A549 (cell line): Measurements from ENCODE around the gene FKBP8. TPM values are rescaled to one million over a fixed set of nuclear protein-coding genes. Genes with fewer than 3 reads are reported as not detected.

Experiments
- ATAC-seq, 2 experiments: fragments of 200-7000 bp in 1 of 2; fragments of >200 bp in 1 of 2; cut with Nextera tagmentation in 1 of 2; cut with Tn5 transposase in 1 of 2; 3 replicates each; pipeline versions ENCODE4 v1.8.0 to v1.9.1; 2018 to 2020; ENCODE audit warnings: mild to moderate bottlenecking in 1 of 2, moderate library complexity in 1 of 2
- CTCF ChIA-PET: fragments of 300-600 bp; sonication (Branson Sonifier 250); formaldehyde crosslinking; extraction: SDS; loops from one replicate; lab custom pipeline; 2021; ENCODE audit warnings: antibody characterized with exemption, inconsistent platforms; lab: Yijun Ruan, JAX
- POLR2A ChIA-PET: fragments of 350-600 bp; formaldehyde crosslinking; extraction: SDS; loops from one replicate; lab custom pipeline; 2021; ENCODE audit warnings: antibody characterized with exemption, inconsistent platforms; lab: Yijun Ruan, JAX
- DNase-seq, 2 experiments: peaks; one replicate each; pipeline versions ENCODE4 v3.0.0 to v3.0.0-alpha.2; 2011 to 2016; ENCODE audit warnings: low read depth in 1 of 2, low spot score in 1 of 2
- FAIRE-seq: peaks from 2 replicates; lab custom pipeline; 2011; peaks lifted over from hg19 to GRCh38; lab: Jason Lieb, UNC
- H3K27ac ChIP-seq, 2 experiments: fragments of >200 bp; sonication (Bioruptor Twin); formaldehyde crosslinking; 3 replicates each; pipeline ENCODE4 v1.5.1; 2016 to 2017
- H3K4me1 ChIP-seq: fragments of >200 bp; sonication (Bioruptor Twin); formaldehyde crosslinking; 3 replicates; pipeline ENCODE4 v1.6.1; 2016
- H3K4me2 ChIP-seq: fragments of >200 bp; sonication (Bioruptor Twin); formaldehyde crosslinking; 3 replicates; pipeline ENCODE4 v1.6.1; 2016
- H3K4me3 ChIP-seq: fragments of >200 bp; sonication (Bioruptor Twin); formaldehyde crosslinking; 3 replicates; pipeline ENCODE4 v1.5.1; 2016
- H3K9me3 ChIP-seq: fragments of >200 bp; sonication (Bioruptor Twin); formaldehyde crosslinking; 3 replicates; pipeline ENCODE4 v1.6.1; 2016
- ATOH8 ChIP-seq: fragments of 250-450 bp; sonication (Bioruptor Pico); IDR thresholded peaks from 2 replicates; pipeline ENCODE4 v1.5.0; 2020; ENCODE audit warnings: low read depth, mild to moderate bottlenecking, moderate library complexity
- BHLHE40 ChIP-seq: IDR thresholded peaks from 2 replicates; pipeline ENCODE4 v1.6.1; 2012; ENCODE audit warnings: low read depth, low read length, inconsistent platforms
- CEBPB ChIP-seq, 2 experiments: fragments of >200 bp in 1 of 2; sonication (Bioruptor Twin) in 1 of 2; formaldehyde crosslinking in 1 of 2; IDR thresholded peaks; 2 replicates each; pipeline ENCODE4 v1.6.1; 2012 to 2016
- CHD2 ChIP-seq: fragments of 150-350 bp; IDR thresholded peaks from 2 replicates; pipeline ENCODE4 v1.6.1; 2014; ENCODE audit warnings: low read length; ENCODE audit not compliant: partially characterized antibody
- E2F6 ChIP-seq: IDR thresholded peaks from 2 replicates; pipeline ENCODE4 v1.6.1; 2012; ENCODE audit warnings: low read depth, borderline replicate concordance
- EHF ChIP-seq: fragments of 250-450 bp; sonication (Bioruptor Pico); IDR thresholded peaks from 2 replicates; pipeline ENCODE4 v1.5.0; 2020; ENCODE audit warnings: mild to moderate bottlenecking
- EHMT2 ChIP-seq: fragments of 200-600 bp; sonication (generic); IDR thresholded peaks from 2 replicates; pipeline ENCODE4 v1.6.1; 2016; ENCODE audit warnings: antibody characterized with exemption, low read depth, mild to moderate bottlenecking, moderate library complexity
- EP300 ChIP-seq, 2 experiments: fragments of >200 bp; sonication (Bioruptor Twin); formaldehyde crosslinking; IDR thresholded peaks; 2 replicates in 1 of 2; 3 replicates in 1 of 2; pipeline ENCODE4 v1.6.1; 2016 to 2017
- FOXS1 ChIP-seq: fragments of 250-450 bp; sonication (Bioruptor Pico); IDR thresholded peaks from 2 replicates; pipeline ENCODE4 v1.5.0; 2020; ENCODE audit warnings: mild to moderate bottlenecking, moderate library complexity
- HDAC2 ChIP-seq: fragments of 200-600 bp; sonication (generic); IDR thresholded peaks from 2 replicates; pipeline ENCODE4 v1.6.1; 2016
- HES2 ChIP-seq: fragments of >200 bp; sonication (Bioruptor Twin); formaldehyde crosslinking; IDR thresholded peaks from 2 replicates; pipeline ENCODE4 v1.6.1; 2016
- HEYL ChIP-seq: fragments of 250-450 bp; sonication (Bioruptor Pico); IDR thresholded peaks from 2 replicates; pipeline ENCODE4 v1.8.0; 2021; ENCODE audit warnings: mild to moderate bottlenecking, moderate library complexity
- HMGXB4 ChIP-seq: fragments of 250-450 bp; sonication (Bioruptor Pico); IDR thresholded peaks from 2 replicates; pipeline ENCODE4 v1.5.0; 2021; ENCODE audit warnings: mild to moderate bottlenecking, moderate library complexity, borderline replicate concordance
- HOXB5 ChIP-seq: fragments of 250-450 bp; sonication (Bioruptor Pico); IDR thresholded peaks from 2 replicates; pipeline ENCODE4 v1.5.0; 2020; ENCODE audit warnings: mild to moderate bottlenecking, moderate library complexity
- JUN ChIP-seq, 2 experiments: fragments of >200 bp; sonication (Bioruptor Twin); formaldehyde crosslinking; IDR thresholded peaks; 2 replicates in 1 of 2; 3 replicates in 1 of 2; pipeline ENCODE4 v1.6.1; 2016 to 2017
- KDM1A ChIP-seq: fragments of 200-600 bp; sonication (generic); IDR thresholded peaks from 2 replicates; pipeline ENCODE4 v1.6.1; 2016; ENCODE audit warnings: low read depth, mild to moderate bottlenecking
- MAX ChIP-seq: IDR thresholded peaks from 2 replicates; pipeline ENCODE4 v1.6.1; 2012
- MAZ ChIP-seq: fragments of 150-350 bp; IDR thresholded peaks from 2 replicates; pipeline ENCODE4 v1.6.1; 2014; ENCODE audit warnings: antibody characterized with exemption, low read depth, low read length, borderline replicate concordance
- MYC ChIP-seq: IDR thresholded peaks from 2 replicates; pipeline ENCODE4 v1.6.1; 2012; ENCODE audit warnings: mild to moderate bottlenecking, inconsistent platforms, low read length, improper control_type of control experiment, borderline replicate concordance
- NFE2L2 ChIP-seq: fragments of 150-350 bp; conservative IDR thresholded peaks from 2 replicates; pipeline ENCODE4 v1.6.1; 2014; ENCODE audit warnings: low read length
- PBX3 ChIP-seq: IDR thresholded peaks from 2 replicates; pipeline ENCODE4 v1.6.1; 2012
- POLR2A ChIP-seq: IDR thresholded peaks from 2 replicates; pipeline ENCODE4 v1.6.1; 2012; ENCODE audit warnings: mild to moderate bottlenecking, low read length
- POLR2AphosphoS2 ChIP-seq: conservative IDR thresholded peaks from 2 replicates; pipeline ENCODE4 v1.6.1; 2012; ENCODE audit warnings: low read length, improper control_type of control experiment, inconsistent platforms
- RARB ChIP-seq: fragments of 250-450 bp; sonication (Bioruptor Pico); IDR thresholded peaks from 2 replicates; pipeline ENCODE4 v1.8.0; 2021; ENCODE audit warnings: mild to moderate bottlenecking, moderate library complexity
- SMC3 ChIP-seq: fragments of >200 bp; sonication (Bioruptor Twin); formaldehyde crosslinking; IDR thresholded peaks from 3 replicates; pipeline ENCODE4 v1.6.1; 2018; ENCODE audit warnings: inconsistent platforms
- TFCP2L1 ChIP-seq: fragments of 250-450 bp; sonication (Bioruptor Pico); IDR thresholded peaks from 2 replicates; pipeline ENCODE4 v1.5.0; 2021; ENCODE audit warnings: mild to moderate bottlenecking
- TP53 ChIP-seq: fragments of 250-450 bp; sonication (Bioruptor Pico); IDR thresholded peaks from 2 replicates; pipeline ENCODE4 v1.5.0; 2021; ENCODE audit warnings: mild to moderate bottlenecking, moderate library complexity
- ZSCAN20 ChIP-seq: fragments of 250-450 bp; sonication (Bioruptor Pico); IDR thresholded peaks from 2 replicates; pipeline ENCODE4 v1.8.0; 2022; ENCODE audit warnings: mild to moderate bottlenecking, moderate library complexity
- WGBS: methylation state at CpG from one replicate; pipeline ENCODE4 v1.1.6; 2017; ENCODE audit errors: missing lambda C conversion rate; 5-methylcytosine and 5-hydroxymethylcytosine counted together
- polyA plus RNA-seq, 4 experiments: library from polyadenylated mRNA; depleted of rRNA in 3 of 4; stranded (reverse); fragments of >200 nt; fragmentation: RNase III in 1 of 4; extraction: RNeasy Plus Mini Kit Qiagen cat#74134 plus additional on column Dnase treatment in 1 of 4; gene quantifications; 2 replicates in 3 of 4; 3 replicates in 1 of 4; pipeline ENCODE4 v1.2.3, GENCODE V29; 2011 to 2017

FKBP8 gene
- polyA plus RNA-seq, 2 of the 4 experiments (the other 2 are of a cell fraction) = 56.1 to 123 TPM

- H3K9me3 ChIP-seq = no peaks in the 10 kb centered on the region
- no peak overlapping the region for H3K4me2 ChIP-seq
- DNase-seq = no peak
- TF ChIP-seq HEYL (CRISPR knock-in tag) (no peak), KDM1A (no peak), JUN (IDR thresholded peaks at IDR 0.05) (no peak), EP300 (IDR thresholded peaks at IDR 0.05) (no peak), EHMT2 (no peak), MAX (peak; percentile 33; the same call in 1 of the 2 replicates)
- TF ChIP-seq, all 56 proteins: peak for 1
- no peak for FAIRE-seq
- 94% methylated on average over 6 of the region's 17 CpGs for WGBS
- Histone ChIP-seq H3K4me1 (peaks cover 35% of the 10 kb centered on the region), H3K4me3 (no peak overlapping the region), H3K27ac (peak overlapping the region; percentile 19 to 53; a peak in 3 of 6 replicates)
- ATAC-seq = no peak
- POLR2A ChIA-PET = interaction anchor here (1.3 kb wide), 1 partner anchor 70 kb away, joined by 3 read pairs; the partner anchor contains the start of gene KXD1
- CTCF ChIA-PET = interaction anchor here (1.1 to 5.5 kb wide), 11 partner anchors 8 to 102 kb away, joined by 3 to 38 read pairs (median 6); partner anchors contain the start of gene REX1BD
Observed at GRCh38 chr19:18487576-18488402, 55.6 kb downstream of the FKBP8 start.

- CTCF ChIA-PET = interaction anchor here (1.1 to 5.5 kb wide), 7 partner anchors 9 to 103 kb away, joined by 4 to 38 read pairs (median 5); partner anchors contain the start of gene REX1BD
- peaks cover 35% of the 10 kb centered on the region for H3K4me1 ChIP-seq
- peak overlapping the region; percentile 77 to 89 for H3K27ac ChIP-seq
- no peak for ATAC-seq
- no peak for FAIRE-seq
- TF ChIP-seq POLR2A (no peak), PBX3 (no peak), RARB (CRISPR knock-in tag) (no peak), HOXB5 (CRISPR knock-in tag) (no peak), ATOH8 (CRISPR knock-in tag) (no peak), SMC3 (no peak), MYC (no peak), MAZ (no peak), POLR2AphosphoS2 (no peak), HDAC2 (no peak)
- H3K4me3 ChIP-seq = no peak overlapping the region
- no peaks in the 10 kb centered on the region for H3K9me3 ChIP-seq
- POLR2A ChIA-PET = interaction anchor here (1.4 kb wide), 1 partner anchor 36 kb away, joined by 3 read pairs; no protein-coding TSS in a partner anchor
- H3K4me2 ChIP-seq = peak overlapping the region; percentile 93
- WGBS = 73% methylated on average over 7 of the region's 8 CpGs
- no peak for DNase-seq
Observed at GRCh38 chr19:18486746-18487145, 56.6 kb downstream of the FKBP8 start.

GRCh38 chr19:18484992-18485391 is 58.4 kb downstream of the FKBP8 start:
- no peak for DNase-seq
- FAIRE-seq = no peak
- no peak for TF ChIP-seq CEBPB (IDR thresholded peaks at IDR 0.05)
- TF ChIP-seq HMGXB4 (CRISPR knock-in tag) = no peak
- no peak for TF ChIP-seq CHD2
- TF ChIP-seq BHLHE40 = no peak
- TF ChIP-seq E2F6 = no peak
- TF ChIP-seq ZSCAN20 (CRISPR knock-in tag) = no peak
- TF ChIP-seq MAX = no peak
- no peak for TF ChIP-seq FOXS1 (CRISPR knock-in tag)
- TF ChIP-seq HES2 = no peak
- TF ChIP-seq NFE2L2 = no peak
- TF ChIP-seq TP53 (CRISPR knock-in tag) = no peak
- no peak for TF ChIP-seq EHF (CRISPR knock-in tag)
- TF ChIP-seq EP300 (IDR thresholded peaks at IDR 0.05) = no peak
- no peak for TF ChIP-seq TFCP2L1
- TF ChIP-seq, all 56 proteins: peak for 0
- WGBS = 95% methylated on average over 4 of the region's 5 CpGs
- Histone ChIP-seq H3K4me2 (no peak overlapping the region), H3K27ac (peak overlapping the region in 1 of 2 experiments; percentile 64; a peak in 2 of 6 replicates), H3K9me3 (no peaks in the 10 kb centered on the region), H3K4me1 (peaks cover 37% of the 10 kb centered on the region), H3K4me3 (no peak overlapping the region)
- CTCF ChIA-PET = interaction anchor here (0.9 to 5.5 kb wide), 4 partner anchors 8 to 35 kb away, joined by 3 to 38 read pairs (median 4); no protein-coding TSS in a partner anchor
- no peak for ATAC-seq
- POLR2A ChIA-PET = no interaction called here
